H1 (cell line): ENCODE measurements around the gene SLC48A1. TPM values are rescaled to one million over a fixed set of nuclear protein-coding genes. Genes with fewer than 3 reads are reported as not detected.

Source experiments
- CREB1 ChIP-seq: IDR thresholded peaks from 2 replicates; pipeline ENCODE4 v1.6.1; 2012; ENCODE audit warnings: inconsistent platforms
- SAP30 ChIP-seq: fragments of 300-600 bp; sonication (generic); IDR thresholded peaks from 2 replicates; pipeline ENCODE4 v1.7.1; 2012; ENCODE audit warnings: low read length, moderate library complexity, mild to moderate bottlenecking, inconsistent platforms; ENCODE audit not compliant: insufficient read depth, insufficient replicate concordance
- SIRT6 ChIP-seq: IDR thresholded peaks from one replicate; pipeline ENCODE4 v1.7.1; 2012; ENCODE audit warnings: low read length, inconsistent platforms
- SUZ12 ChIP-seq: fragments of 200-600 bp; sonication (generic); IDR thresholded peaks from 2 replicates; pipeline ENCODE4 v1.6.1; 2012; ENCODE audit warnings: mild to moderate bottlenecking, inconsistent platforms, low read length, moderate library complexity, mixed read lengths
- polyA plus RNA-seq, 7 experiments: library from polyadenylated mRNA; depleted of rRNA in 3 of 7; stranded (reverse) in 5 of 7; unstranded in 2 of 7; fragments of >200 nt in 5 of 7; fragments of 200-250 nt in 2 of 7; gene quantifications; 1 replicate in 5 of 7; 2 replicates in 1 of 7; 4 replicates in 1 of 7; pipeline versions ENCODE4 v1.2.1 to v1.2.3, GENCODE V29; 2011 to 2013; ENCODE audit warnings: missing spikeins in 2 of 7, mixed read lengths in 2 of 7
- total RNA-seq: library from RNA; stranded (reverse); fragmentation: NEBNext Ultra II Directional; extraction: Animal tissue kit (Norgen Biotek cat#: 25700); gene quantifications from 2 replicates; pipeline ENCODE4 v1.2.1, GENCODE V29; 2021

The SLC48A1 gene
- total and polyA plus RNA-seq, 2 of the 8 experiments (the other 6 are each of a cell fraction or from before 2014, with no cell fraction given) = 9.5 to 14.1 TPM

- TF ChIP-seq CREB1 = no peak
- TF ChIP-seq SIRT6 = no peak
- no peak for TF ChIP-seq SAP30
- TF ChIP-seq SUZ12 = no peak
These were observed 43.6 kb downstream of the SLC48A1 start (continued) for GRCh38 chr12:47816403-47817271.
